ENCODE measurements around the gene ZDHHC8. TPM values are rescaled to one million over a fixed set of nuclear protein-coding genes. Genes with fewer than 3 reads are reported as not detected.

ZDHHC8 gene
- total and polyA plus RNA-seq, 2 donors (not counting 3 experiments of a cell fraction or from before 2014, with no cell fraction given), result 49.8 to 131 TPM

GRCh38 chr22:20178075-20178914, 46.7 kb downstream of the ZDHHC8 start:
- Histone ChIP-seq H3K36me3 (ENCODE audit: control insufficient read depth in 2 of 2, extremely low read depth in 1 of 2, insufficient read depth in 2 of 2, low read length in 2 of 2) (no peaks in the 10 kb centered on the region), H2AFZ (ENCODE audit: low read depth, low read length) (no peak overlapping the region), H3K27me3 (ENCODE audit: control insufficient read depth in 2 of 2, insufficient read depth in 2 of 2, low read length in 2 of 2) (no peaks in the 10 kb centered on the region), H3K9me3 (replicated peaks; ENCODE audit: control insufficient read depth, insufficient read depth, low read length) (no peaks in the 10 kb centered on the region), H3K79me2 (ENCODE audit: control insufficient read depth, insufficient read depth, low read length) (no peaks in the 10 kb centered on the region), H3K9me1 (replicated peaks; ENCODE audit: control insufficient read depth, extremely low read depth, insufficient read depth, low read length) (no peaks in the 10 kb centered on the region), H3K27ac (ENCODE audit: insufficient read depth, low read depth, low read length) (no peak overlapping the region), H4K20me1 (replicated peaks; ENCODE audit: control insufficient read depth, extremely low read depth, insufficient read depth, low read length) (no peaks in the 10 kb centered on the region), H3K4me3 (replicated peaks in 1 of 3; ENCODE audit: insufficient read depth in 1 of 3, low read depth in 1 of 3, low read length in 3 of 3) (no peak overlapping the region), H3K9ac (replicated peaks; ENCODE audit: extremely low read depth, insufficient read depth, low read length) (no peak overlapping the region), H3K4me1 (ENCODE audit: control insufficient read depth, extremely low read depth, insufficient read depth, low read length) (no peaks in the 10 kb centered on the region), H3K4me2 (ENCODE audit: insufficient read depth, low read length) (no peak overlapping the region)
- no TSS peak for BruUV-seq (replicated peaks)
- dilution Hi-C loops (cut with MboI; ENCODE audit: extremely low pct_ligation_motif_present, low sequenced_read_pairs), result no loop called here
- POLR2A ChIA-PET, result no interaction called here
- TF ChIP-seq JUN (IDR thresholded peaks at IDR 0.05; ENCODE audit: borderline replicate concordance, insufficient read depth, insufficient read length, low read depth), result no peak
- TF ChIP-seq MYC (IDR thresholded peaks at IDR 0.05; ENCODE audit: low read depth, low read length), result no peak
- TF ChIP-seq GATA2 (IDR thresholded peaks at IDR 0.05; ENCODE audit: insufficient read depth, insufficient read length, low read depth, low read length), result no peak
- TF ChIP-seq MAX (IDR thresholded peaks at IDR 0.05; ENCODE audit: insufficient read depth, insufficient read length), result no peak
- TF ChIP-seq POLR2A (IDR thresholded peaks at IDR 0.05; ENCODE audit: low read depth, low read length), result no peak
- no peak for TF ChIP-seq POLR2AphosphoS5 (IDR thresholded peaks at IDR 0.05; ENCODE audit: insufficient read depth, low read depth, low read length)
- TF ChIP-seq CTCF (IDR thresholded peaks at IDR 0.05; ENCODE audit: extremely low read depth in 1 of 2, insufficient read depth in 1 of 2, low read depth in 1 of 2, low read length in 2 of 2), result no peak
- TF ChIP-seq FOS (IDR thresholded peaks at IDR 0.05; ENCODE audit: borderline replicate concordance, insufficient read depth, low read length), result no peak
- no peak for TF ChIP-seq EZH2 (IDR thresholded peaks at IDR 0.05; ENCODE audit: borderline replicate concordance, low read depth, low read length, severe bottlenecking)
- CTCF ChIA-PET, result interaction anchor here (0.6 kb wide), 1 partner anchor 11 kb away, joined by 4 read pairs; no protein-coding TSS in a partner anchor
- intact Hi-C loops (cut with micrococcal nuclease), result no loop called here
- no peak for FAIRE-seq
- no peak for DNase-seq (ENCODE audit: low read depth, low spot score)
